NCI-H1694 (cell line): Measurements from ENCODE around the gene CBX5.
A peak's percentile ranks its signal among the peaks of the same experiment; 100 is the strongest.
"Not testable (repeated sequence)": the region's sequence is repeated elsewhere in the genome, so short reads cannot be mapped to it uniquely, and the experiment has no call there.

Experiments
- DNase-seq: peaks from one replicate; lab custom pipeline; 2025; lab: John Stamatoyannopoulos, UW

CBX5 gene

GRCh38 chr12:54279632-54280467, at the start of gene CBX5:
TSS of gene CBX5 (minus strand) at chr12:54280122. CDS start at chr12:54257650, 22,472 bp downstream.
- peak; percentile 98 for DNase-seq

GRCh38 chr12:54328595-54329337, 48.8 kb upstream of the CBX5 start:
- no peak for DNase-seq

- DNase-seq, result not testable (repeated sequence)
Measured at GRCh38 chr12:54325442-54326109, 45.7 kb upstream of the CBX5 start.

GRCh38 chr12:54324617-54325441, 44.9 kb upstream of the CBX5 start, which contains the start of gene COPZ1:
TSS of gene COPZ1 (plus strand) at chr12:54325131. CDS start at chr12:54325164, 33 bp downstream.
- peak; percentile 99 for DNase-seq

GRCh38 chr12:54321363-54321762, 41.4 kb upstream of the CBX5 start:
- no peak for DNase-seq

GRCh38 chr12:54312309-54312708, 32.4 kb upstream of the CBX5 start:
- not testable (repeated sequence) for DNase-seq

GRCh38 chr12:54311051-54311450, 31.1 kb upstream of the CBX5 start:
- DNase-seq, result no peak

GRCh38 chr12:54306925-54307741, 27.2 kb upstream of the CBX5 start:
- DNase-seq, result no peak

DNA sequence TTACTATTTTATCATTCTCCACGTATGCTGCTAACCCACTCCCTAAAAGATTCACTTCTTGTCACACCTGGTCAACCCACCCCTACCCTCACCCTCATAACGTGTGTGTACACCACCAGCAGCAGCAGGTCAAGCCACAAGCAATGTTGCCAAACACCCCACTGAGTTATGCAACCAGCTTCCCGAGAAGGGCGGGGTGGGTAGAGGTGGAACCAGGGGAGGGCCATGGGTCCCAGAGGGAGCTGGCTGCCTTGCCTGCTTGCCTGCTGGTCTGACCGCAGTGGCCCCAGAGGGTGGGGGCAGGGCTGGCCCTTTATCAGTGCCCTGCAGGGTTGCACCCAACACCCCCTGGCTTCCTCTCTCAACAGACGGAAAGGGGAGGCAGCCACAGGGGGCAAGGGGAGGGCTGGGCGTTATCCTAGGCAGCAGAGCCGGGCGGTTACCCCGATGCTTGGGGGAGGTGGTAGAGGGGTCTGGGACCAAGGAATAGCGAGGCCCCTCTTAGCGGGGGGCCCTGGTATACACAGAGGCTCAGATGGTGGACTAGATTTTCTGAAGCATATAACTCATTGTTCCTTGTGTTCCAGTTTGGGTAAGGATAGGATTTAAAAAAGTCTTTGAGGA, 24.4 kb upstream of the CBX5 start:
- DNase-seq, result no peak

DNA sequence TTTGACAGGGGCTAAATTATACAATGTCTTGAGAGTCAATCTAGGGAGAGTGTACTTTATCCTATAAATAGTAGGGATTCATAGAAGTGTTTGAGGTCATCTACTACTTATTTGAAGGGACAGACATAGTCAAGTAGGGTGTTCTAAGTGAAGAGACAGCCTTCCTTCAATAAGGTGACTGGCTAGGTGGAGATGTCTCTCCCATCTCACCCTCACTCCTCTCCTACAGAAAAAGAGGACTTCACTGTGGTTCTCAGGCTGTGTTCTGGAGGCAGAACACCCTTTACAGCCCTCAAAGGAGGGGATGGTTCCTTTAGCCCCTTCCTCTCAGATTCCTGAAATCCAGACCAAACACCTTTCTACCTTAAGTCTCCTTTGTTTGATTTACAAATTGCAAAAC, 23.7 kb upstream of the CBX5 start:
- DNase-seq, result no peak

- no peak for DNase-seq
Measured at GRCh38 chr12:54301428-54302048, 21.6 kb upstream of the CBX5 start.

GRCh38 chr12:54300732-54301427, 21.0 kb upstream of the CBX5 start, which contains the start of gene NFE2:
TSS of gene NFE2 (minus strand) at chr12:54301015. CDS start at chr12:54295248, 5,767 bp downstream.
- no peak for DNase-seq

DNA sequence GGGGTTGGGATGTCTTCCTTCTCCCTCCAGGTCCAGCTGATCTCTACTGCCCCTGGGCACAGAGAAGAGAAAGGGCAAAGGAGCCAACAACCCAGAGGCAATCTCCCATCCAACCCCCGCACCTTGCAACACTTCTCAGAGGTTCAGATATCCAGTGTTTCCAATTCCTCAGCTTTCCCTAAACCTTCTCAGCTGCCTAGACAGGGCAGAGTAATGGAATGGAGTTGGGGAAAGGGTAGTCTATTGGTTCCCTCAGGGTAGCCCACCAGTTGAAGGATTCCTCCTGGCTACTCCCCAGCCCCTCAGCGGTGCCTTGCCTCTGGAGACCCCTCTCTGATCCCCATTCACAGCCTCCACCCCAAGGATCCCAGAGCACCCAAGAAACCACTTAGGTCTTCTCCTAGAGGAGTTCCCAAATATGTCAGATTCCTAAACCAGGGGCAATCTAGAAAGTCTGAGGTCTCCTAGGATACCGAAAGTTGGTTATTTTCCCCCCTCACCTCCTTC, 20.4 kb upstream of the CBX5 start:
- DNase-seq, result no peak

DNA sequence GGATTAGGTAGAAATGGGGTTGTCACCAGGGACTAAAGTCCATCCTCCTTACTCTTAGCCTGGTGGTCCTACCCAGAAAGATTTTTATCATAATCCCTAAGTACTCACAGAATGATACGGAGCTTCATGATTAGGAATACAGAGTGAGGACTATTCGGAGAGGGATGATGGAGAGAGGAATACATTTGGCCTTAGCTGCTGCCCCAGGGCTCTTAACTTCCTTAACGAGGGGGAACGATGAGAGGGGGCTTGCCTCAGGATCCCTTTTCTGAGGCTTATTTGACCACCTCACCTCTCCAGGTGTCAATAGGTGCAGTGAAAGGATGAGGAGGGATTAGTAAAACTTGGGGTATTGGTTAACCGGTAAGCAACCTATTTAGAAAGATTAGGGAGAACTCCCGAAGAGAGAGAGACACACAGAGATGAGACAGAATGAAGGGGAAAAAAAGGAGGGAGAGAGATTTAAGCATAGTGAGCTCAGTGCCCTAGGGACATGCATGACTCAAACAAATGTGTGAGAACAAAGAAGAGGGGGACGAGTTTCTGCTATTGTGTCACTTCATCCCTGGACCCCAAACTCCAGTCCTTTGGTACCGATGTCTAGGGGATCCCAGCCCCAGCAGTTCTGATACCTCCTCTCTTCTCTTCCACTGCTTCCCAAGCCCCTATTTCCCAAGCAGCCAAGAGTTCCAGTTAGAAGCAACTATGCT, 19.7 kb upstream of the CBX5 start:
- DNase-seq, result no peak

DNA sequence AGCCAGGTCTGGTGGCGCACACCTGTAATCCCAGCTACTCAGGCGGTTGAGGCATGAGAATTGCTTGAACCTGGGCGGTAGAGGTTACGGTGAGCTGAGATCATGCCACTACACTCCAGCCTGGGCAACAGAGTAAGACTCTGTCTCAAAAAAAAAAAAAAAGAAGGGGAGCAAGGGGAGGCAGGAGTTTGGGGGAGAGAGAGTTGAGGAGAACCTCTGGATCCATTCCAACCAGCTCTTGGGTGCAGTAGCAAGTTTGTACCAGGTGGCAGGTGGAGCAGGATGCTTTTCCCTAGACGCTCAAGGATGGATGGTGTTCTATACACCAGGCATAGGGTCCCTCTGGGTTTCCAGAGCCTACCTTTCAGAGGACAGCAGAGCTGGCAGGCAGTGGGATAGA, 19.0 kb upstream of the CBX5 start:
- no peak for DNase-seq

DNA sequence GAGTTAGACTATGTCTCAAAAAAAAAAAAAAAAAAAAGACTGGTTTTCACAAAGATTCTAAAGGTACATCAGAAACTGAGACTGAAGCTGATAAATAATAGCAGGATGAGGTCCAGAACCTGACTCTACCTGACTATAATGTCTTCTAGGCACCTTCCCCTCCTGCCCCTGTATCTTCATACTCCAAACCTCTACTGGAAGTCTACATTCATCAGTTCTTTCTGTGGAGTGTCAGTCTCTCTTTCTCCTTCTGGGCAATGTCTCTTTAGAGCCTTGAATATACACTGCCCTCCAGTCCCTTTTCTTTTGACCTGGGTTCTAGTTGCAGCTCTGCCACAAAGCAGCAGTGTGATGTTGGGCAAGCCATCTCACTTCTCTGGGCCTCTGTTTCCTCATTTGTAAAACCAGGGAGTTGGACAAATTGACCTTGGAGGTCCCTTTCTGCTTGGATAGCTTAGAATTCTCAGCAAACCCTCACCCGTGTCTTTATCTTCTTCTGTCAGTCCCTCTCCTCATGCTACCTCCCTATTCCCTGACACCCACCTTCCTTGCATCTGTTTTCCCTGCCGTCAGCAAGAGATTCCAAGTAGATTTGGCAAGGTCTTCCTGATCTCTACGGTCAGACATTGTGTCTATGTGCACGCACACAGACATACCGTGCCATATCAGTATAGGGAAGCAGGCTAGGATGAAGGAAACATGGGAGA, 16.6 kb upstream of the CBX5 start:
- DNase-seq, result no peak

DNA sequence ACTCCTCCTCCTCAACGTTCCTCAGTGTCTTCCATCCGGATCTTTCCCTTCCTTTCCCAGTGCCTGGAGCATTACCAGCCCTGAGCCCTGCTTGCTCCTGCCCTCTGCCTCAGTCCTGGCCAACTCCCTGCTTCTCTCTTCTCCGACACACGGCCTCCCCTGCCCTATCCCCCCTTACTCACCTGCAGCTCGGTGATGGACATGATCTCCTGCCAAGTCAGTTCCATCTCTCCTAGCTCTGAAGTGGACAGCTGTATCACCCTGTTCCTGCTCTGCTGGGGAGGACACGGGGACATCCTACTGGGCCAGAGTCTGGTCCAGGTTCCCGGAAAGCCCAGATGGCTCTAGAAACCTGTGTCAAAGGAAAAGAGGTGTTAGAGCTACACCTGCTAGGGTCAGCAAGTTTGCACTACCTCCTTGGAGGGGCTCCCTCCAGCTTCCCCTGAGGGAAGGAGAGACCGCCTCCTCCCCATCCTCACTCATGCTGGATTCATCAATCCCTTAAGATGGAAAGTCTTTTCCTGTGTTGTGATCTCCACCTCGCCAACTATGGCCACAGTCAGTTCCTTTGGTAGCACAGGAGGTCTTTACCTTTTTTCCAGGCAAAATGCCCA, 15.1 kb upstream of the CBX5 start:
- DNase-seq, result no peak
